HG03135 (cell line): ENCODE results near the gene RIPOR2.

ENCODE experiments used
- ATAC-seq: cut with Tn5 transposase; IDR thresholded peaks from one replicate; pipeline ENCODE4 v1.9.1; 2021; ENCODE audit warnings: mild to moderate bottlenecking, moderate library complexity; ENCODE audit not compliant: unreplicated experiment

The RIPOR2 gene

DNA sequence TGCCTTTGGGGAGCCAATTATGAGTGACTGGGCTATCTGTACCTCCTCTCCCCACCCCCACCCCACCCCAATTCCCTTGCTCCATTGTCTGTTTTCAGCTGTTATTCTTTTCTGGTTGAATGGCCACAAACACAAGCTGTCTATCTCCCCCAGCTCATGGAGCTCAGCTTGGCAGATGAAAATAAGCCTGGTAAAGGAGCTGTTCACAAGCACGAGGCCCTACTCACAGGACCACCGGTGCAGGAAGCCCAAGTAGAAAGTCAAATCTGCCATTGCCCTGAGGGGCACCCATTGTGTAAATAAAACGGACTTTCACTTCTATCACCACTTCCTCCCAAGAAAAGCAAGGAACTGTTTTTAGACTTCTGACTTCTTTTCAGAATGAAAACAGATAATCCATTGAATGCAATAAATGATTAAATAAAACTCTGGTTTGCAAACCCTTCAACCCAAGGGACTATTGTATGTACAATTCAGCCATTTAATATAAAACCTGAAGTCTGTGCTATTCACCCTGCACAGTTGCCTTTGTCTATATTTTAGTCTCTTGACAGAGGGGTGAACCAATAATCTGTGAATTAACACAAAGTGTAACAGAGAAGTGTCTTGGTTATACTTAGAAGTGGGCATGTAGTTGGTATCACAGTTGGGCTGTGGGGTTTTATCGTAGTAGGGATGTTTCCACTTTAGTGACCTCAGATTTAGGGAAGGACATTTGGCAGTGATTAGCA, 27.7 kb downstream of the RIPOR2 start:
- no peak for ATAC-seq

DNA sequence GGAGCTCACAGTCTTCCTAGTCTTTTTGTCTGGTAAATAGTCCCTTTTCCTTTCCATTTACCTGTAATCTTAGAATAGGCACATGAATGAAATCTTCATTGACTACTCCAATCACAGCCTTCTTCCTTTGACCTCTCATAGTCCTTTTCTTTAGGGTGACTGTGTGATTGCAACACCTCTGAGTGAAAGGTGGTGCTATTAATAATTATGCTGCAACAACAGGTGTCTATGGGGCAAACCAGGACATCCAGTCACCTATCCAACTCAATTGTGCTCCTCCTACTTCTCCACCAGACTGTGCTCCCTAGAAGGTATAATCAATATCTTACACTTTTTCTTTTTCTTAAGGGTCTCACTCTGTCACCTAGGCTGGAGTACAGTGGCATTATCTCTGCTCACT, 29.4 kb downstream of the RIPOR2 start:
- ATAC-seq: no peak

DNA sequence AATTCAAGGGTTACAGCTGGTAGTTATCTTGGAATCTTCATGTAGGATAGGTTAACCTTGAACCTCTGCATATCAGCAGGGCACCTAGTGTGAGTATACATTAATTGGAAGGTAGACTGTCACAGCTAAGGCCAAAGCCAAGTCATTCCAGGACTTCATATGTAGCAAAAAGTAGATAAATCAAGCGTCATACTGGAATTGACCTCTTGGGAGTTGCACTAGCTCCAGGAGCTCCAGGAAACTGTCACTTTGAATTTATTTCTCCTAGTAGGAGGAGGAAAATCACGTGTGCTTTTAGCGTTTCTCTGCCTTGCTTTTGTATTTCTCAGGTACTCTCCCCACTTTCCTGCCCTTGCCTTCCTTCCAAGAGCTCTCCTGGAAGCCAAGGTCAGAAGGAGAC, 30.3 kb downstream of the RIPOR2 start:
- ATAC-seq: no peak

DNA sequence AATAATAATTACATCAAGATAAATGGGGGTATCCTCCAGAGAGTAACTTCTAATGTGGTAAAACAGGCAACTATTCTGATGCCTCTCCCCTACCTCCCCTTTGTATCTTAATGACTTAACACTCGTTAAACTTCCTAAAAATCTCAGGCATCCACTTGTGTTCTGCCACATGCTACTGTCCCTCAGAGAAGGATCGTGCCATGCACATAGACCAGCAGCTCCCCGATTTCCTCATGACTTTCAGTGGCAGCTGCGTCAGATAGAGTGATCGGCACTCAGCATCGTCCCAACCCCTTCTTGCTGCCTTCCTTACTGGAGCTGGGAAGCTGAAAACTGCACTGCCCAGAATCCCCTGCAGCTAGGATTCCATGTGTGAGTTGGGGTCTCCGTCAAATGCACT, 32.1 kb downstream of the RIPOR2 start:
- ATAC-seq: no peak

DNA sequence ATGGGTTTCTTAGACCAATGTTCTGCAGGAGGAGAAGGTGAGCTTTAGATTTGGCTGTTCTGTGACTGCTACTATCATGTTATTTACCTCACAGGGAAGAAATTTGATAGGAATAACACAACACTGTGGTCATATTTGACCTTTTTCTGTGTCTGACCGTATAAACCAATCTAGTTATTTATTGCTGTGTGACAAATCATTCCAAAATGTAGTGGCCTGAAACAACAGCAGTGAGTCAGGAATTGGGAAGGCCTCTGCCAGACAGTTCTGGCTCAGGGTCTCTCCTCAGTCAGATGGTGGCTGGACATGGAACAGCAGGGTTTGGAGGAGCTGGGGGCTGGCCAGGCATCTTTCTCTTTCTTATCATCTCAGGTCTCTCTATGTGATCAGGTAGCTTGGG, 33.0 kb downstream of the RIPOR2 start:
- no peak for ATAC-seq

DNA sequence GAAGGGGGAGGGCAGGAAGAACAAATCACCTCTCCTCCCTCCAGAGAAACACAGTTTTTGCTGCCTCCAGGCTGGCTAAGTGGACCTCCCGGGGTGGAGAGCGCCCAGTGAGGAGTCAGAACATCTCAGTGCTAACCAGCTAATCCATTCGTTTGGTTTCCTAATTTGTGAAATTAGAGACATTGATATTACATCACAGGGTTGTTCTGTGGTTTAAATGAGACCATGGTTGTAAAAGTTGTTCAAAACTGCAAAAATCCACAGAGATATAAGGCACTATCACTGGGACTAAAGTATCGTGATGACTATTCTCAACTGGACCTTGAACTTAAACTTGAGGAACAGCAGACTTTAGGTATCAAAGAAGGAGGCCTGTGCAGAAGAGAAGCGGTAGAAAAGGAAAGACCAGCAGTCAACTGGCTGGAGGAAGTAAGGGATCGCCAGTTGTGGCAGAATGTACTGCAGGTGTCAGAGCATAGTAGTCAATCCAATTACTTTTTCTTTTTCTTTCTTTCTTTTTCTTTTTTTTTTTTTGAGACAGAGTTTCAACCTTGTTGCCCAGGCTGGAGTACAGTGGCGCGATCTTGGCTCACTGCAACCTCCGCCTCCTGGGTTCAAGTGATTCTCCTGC, 33.9 kb downstream of the RIPOR2 start:
- no peak for ATAC-seq

DNA sequence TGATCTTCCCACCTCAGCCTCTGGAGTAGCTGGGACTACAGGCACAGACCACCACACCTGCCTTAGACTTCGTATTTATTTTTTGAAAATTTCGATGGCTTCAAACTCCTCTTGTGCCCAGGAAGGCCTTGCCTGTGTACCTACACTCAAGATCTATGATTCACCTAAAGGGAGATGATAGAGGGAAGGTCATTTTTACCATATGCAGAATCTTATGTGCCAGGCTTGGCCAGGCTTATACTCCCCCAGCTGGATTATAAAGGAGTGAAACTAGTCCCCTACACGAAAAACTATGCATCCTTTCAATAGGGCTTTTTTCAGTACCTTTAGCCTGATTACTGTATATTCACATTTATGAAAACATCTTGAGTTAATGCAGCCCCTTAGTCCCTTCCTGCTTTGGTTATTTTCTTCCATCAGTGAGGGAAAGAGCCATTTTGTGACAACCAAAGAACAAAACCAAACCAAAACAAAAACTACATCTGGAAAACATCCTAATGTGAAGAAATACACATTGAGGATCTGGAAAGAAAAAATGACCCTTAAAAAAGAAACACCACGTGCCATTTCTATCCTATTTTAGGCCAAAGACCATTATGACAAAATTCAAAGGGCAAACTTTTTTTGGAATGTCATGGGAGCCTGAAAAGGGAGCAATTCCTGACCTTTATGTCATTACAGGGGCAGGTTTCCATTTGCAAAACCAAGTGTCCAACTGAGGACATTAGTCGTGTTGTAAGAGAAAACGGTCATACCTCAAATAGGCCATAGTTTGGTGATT, 34.7 kb downstream of the RIPOR2 start:
- ATAC-seq: no peak

DNA sequence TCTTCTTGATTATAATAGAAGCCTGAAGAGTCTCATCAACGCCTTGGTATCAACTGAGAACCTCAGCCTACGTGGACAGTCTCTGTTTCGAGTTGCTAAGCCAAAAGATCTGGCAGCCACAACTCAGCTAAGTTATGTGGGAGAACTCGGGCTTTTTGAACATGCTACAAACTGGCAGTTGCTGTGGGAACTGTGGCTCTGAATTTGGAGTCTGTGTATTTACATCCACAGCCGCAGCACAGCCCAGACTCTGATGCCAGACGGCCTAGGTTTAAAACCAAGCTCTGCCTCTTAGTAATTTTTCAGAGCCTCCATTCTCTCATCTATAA, 35.8 kb downstream of the RIPOR2 start:
- ATAC-seq: no peak

DNA sequence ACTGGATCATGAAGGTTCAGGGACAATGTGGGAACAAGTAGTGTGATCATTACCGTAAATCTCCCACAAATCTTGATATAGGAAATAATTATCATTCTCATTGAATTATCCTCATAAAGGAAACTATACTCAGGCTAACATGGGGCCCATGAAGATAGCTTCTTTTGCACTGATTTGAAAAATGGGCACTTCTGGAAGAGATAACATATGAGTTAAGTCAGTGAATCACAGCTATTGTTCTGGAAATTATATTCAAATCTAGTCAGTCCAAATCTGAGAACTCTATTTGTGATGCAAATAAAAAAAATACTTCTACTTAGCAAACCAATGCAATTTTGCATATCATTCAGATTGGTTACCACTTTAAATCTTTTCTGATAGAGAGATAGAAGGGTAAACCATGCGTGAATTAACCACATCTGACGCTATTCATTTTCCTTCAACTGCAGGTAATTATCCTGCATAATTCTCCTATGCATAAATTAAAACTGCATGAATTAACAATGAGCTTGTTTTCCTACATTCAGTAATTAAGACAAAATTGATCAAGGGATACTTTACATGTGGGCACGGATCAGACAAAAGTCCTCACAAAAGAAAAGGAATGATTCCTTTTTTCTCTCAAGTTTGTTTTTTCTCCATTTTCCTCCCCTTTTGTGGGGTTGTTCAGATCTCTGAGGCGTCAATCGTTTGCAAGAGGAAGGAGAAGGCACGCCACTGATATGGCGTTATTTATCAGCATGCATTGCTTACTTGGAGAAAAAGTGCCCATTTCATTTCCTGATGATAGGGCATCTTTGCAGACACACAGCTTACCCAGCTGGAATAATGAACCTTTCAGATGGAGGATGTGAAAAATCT, 36.4 kb downstream of the RIPOR2 start:
- no peak for ATAC-seq

DNA sequence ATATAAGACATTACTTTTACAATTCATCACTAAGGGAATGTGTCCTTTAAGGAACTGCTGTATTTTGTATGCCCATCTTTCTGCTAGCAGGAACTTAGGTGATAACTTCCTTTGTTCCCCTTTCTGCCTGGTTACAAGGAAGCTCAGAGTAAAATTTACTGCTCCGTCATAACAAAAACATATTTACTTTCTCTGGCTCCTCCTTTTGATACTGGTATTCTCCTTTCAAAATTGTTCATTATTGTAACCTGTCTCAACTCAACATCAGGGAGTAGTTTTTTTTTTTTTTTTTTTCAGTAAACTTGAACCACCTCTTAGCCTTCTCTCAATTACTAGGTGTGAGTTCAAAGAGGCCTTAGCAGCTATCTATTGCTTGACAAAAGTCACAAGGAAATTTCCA, 37.1 kb downstream of the RIPOR2 start:
- no peak for ATAC-seq

DNA sequence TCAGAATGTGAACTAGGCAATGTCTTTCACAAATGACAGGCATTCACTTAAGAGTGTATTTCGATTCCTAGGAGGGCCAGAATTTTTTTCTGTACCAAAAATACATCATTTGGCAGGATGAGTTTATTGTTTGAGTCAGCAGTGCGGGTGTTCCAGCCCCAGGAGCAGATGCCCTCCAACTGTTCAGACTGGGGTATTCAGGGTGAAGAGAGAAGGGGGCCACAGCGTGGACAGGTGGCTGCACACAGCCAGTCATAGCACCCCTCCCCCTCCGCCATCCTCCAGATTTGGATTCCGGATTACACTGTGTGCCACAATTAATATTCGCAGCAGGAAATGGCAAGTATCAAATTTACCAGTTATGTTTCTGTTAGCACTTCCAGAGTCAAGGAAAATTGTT, 38.6 kb downstream of the RIPOR2 start:
- ATAC-seq: no peak

DNA sequence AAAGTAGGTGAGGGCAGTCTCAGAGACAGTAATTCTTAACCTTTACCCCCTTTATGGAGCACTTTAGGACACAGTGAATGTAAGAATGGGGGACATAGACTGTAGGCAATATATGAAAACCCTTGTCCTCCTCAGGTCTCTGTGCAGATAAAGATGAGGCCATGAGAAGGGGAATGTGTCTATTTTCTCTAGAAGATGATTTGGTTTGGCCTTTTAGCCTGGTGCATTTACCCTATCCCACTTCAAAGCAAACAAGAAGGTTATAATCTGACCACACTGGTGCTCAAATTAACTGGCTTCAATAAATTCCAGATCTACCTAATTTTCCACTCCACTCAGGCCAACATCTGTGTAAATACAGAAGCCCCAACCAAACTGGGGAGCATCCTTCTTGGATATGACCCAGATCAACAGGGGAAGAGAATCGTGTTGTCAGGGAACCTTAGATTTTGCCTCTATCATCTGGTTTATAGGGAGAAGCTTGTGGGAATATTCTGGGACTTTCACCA, 42.4 kb downstream of the RIPOR2 start:
- ATAC-seq: no peak

DNA sequence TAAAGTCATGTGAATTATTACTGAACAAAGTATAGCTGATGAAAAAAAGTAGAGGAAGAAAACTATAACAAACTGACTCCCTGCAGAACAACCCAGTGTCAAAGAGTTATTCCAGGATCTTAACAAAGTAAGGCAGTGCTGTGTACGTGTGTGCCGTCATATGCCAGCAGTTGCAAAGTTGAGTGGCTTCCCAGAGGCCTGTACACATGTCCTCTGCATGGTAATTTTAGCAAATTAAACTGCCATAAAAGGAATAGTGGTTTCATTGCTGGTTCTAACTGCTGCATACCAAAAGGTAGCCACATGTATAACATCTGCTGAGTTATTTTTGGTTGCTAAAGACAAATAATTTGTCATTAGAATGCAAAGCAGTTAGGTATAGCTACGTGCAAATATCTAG, 44.8 kb downstream of the RIPOR2 start:
- ATAC-seq: no peak

DNA sequence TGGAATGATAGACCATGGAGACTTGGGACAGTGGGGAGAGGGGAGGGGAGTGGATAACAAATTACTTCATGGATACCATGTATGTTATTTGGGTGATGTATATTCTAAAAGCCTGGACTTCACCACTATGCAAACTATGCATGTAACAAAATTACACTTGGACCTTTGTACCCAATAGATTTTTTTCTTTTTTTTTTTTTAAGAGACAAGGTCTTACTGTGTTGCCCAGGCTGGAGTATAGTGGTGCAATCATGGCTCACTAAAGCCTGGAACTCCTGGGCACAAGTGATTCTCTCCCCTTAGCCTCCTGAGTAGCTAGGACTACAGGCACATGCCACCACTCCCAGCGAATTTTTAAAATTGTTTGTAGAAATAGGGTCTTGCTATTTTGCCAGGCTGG, 45.3 kb downstream of the RIPOR2 start:
- no peak for ATAC-seq

DNA sequence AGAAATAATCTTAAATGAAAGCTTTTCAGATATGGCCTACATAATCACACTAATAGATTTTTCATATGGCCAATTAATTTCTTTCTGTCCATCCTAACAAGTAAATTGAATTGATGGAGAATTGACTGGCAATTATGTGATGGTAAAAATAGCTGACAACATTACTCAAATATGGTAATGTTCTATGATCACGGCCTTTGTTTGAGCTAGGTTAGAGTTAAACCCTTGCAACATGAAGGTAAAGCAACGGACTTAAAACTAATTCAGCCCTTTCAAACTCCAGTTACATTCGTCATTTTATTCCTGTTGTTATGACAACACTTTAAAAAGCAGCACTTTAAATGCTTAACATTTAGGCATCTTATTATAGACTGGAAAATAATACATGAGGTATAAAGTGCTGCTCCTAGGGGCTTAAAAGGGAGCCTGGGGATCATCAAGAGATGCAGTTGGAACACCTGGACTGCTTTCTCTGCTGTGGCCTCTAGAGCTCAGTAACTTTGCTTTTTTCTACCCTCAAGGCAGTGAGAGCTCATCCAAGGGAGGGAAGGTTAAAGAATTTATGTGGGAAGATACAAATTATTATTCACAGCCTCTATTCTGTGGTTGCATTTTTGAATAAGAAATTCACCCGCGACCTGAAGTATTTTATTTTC, 46.9 kb downstream of the RIPOR2 start:
- no peak for ATAC-seq

DNA sequence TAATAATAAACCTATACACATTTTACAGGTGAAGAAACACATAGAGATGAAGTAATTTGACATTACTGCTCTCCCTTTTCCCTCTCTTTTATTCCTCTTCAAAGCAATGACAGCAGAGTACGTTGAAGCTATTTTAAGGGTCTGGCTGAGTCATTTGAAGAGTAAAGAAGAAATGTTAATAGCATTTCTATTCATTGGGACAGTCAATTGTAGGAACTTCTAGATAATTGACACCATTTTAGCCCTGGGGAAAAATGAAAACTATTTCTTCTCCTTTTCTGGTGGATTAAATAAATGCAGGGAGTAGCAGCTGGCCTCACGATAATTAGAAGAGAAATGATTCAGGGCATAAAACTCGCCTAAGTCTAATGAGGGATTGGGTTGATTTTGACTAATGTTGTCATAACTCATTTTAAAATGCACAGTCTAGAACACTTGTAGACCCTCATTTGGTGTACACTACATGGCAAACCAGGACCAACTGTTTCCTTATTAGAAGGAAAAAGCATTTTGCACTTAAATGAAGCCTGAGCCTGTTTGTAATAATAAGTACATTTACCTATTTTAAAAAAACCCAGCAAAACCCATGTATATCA, 48.1 kb downstream of the RIPOR2 start:
- no peak for ATAC-seq

DNA sequence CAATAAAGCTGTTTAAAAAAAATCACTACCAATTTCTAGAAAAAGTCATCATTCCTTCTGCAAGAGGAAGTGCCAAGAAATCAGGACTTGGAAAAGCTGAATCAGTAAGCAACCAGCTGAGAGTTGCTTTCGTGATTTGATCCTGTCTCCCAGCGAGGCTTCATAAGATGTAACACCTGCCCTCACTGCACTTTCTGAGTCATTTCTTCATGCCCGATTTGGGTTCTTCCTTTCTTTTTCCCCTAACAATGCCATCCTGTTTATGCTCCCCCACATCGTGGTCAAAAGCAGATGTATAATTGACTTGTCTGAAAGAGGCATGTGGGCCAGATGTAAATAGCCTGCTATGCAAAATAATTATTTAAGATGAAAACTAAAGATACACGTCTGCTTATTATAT, 52.1 kb downstream of the RIPOR2 start:
- peak; percentile 52 for ATAC-seq

DNA sequence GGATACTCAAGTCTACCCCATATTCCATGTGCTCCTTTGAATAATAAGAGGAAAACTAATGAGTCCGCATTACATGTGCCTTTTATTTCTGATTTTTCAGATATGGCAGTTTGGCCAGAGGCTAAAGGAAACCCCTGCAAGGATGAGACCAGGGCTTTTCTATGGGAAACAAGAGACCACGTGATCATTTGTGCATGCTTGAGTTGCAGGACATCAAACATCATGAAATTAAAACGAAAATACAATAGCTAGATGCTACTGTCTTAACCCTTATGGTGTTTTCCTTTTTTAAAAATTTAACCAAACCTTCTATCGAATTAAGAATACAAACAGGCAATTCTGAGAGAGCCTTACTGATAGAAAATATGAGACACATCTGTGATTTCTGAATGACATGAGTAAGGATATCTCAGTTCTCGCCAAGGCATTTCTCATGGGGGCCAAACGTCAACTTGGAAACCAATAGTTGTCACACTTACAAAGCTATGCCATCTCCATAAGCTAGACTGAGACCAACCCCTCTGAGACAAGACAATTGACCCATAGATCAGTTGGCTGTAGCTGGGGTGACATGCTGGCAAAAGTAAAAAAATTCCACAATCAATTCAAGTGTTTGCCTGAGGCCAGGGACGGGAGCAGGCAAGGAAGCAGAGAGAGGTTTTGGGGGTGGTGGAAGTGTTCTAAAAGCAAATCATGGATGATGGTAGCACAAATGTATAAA, 52.8 kb downstream of the RIPOR2 start:
- no peak for ATAC-seq

DNA sequence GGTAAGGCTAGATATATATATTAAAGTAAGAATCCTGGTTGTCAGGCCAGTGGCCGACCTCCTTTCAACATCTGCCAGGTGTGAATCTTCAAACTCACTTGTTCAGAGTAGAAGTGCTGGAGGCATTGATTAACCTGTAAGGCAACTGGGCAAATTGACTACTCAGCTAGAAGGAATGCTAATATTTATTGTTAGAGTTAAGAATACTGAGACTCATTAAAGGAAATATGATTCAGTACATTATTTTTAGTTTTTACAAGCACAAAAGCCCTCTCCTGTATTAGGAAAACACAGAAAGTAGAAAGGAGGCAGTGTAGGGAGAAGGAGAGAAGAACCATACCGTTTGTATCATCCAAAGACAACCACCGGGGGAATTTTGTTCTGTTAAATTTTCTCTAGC, 53.5 kb downstream of the RIPOR2 start:
- ATAC-seq: no peak

DNA sequence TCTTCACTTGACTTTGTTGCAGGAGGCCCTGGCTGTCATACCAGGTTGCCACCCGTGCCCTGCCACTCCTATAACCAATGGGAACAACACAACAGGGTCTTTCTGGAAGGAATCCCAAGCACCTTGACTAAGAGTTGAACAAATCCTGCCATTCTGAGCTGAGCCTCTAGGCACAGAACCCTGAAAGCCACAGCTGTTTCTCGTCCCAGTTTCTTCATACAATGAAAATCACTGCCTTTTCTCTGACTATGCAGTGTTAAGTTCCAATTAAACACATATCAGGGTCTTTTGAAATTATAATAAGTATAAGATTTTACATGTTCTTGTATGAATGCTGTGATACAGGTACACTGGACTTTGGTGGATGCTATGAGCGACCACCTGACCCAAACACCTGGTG, 54.4 kb downstream of the RIPOR2 start:
- ATAC-seq: no peak
